GM19452 (cell line): ENCODE measurements around the gene RMC1.
A peak's percentile ranks its signal among the peaks of the same experiment; 100 is the strongest.
"Not testable (repeated sequence)": the region's sequence is repeated elsewhere in the genome, so short reads cannot be mapped to it uniquely, and the experiment has no call there.

Experiments
- ATAC-seq: cut with Tn5 transposase; IDR thresholded peaks from one replicate; pipeline ENCODE4 v1.9.1; 2021; ENCODE audit not compliant: unreplicated experiment

RMC1 gene

GRCh38 chr18:23495723-23496440 lies 7.4 kb upstream of the RMC1 start:
- ATAC-seq = no peak

- ATAC-seq = no peak
These were observed 5.2 kb upstream of the RMC1 start for GRCh38 chr18:23498117-23498516.

GRCh38 chr18:23498877-23499276 lies 4.4 kb upstream of the RMC1 start:
- ATAC-seq = no peak

GRCh38 chr18:23499291-23499781 lies 4.0 kb upstream of the RMC1 start:
- ATAC-seq = no peak

GRCh38 chr18:23501626-23502025 lies 1.7 kb upstream of the RMC1 start:
- no peak for ATAC-seq

- ATAC-seq = no peak
These were observed 734 bp upstream of the RMC1 start for GRCh38 chr18:23502516-23503037.

GRCh38 chr18:23503963-23504344 lies 643 bp downstream of the RMC1 start:
- ATAC-seq = no peak

- ATAC-seq = peak; percentile 54
These were observed 1.4 kb downstream of the RMC1 start for GRCh38 chr18:23504720-23505119.

- no peak for ATAC-seq
These were observed 3.1 kb downstream of the RMC1 start for GRCh38 chr18:23506393-23506792.

GRCh38 chr18:23510923-23511322 lies 7.6 kb downstream of the RMC1 start:
- ATAC-seq = not testable (repeated sequence)

- ATAC-seq = not testable (repeated sequence)
These were observed 8.9 kb downstream of the RMC1 start for GRCh38 chr18:23512216-23512615.

GRCh38 chr18:23512641-23513040 lies 9.3 kb downstream of the RMC1 start:
- ATAC-seq = no peak

GRCh38 chr18:23515911-23516546 lies 12.7 kb downstream of the RMC1 start:
- ATAC-seq = peak; percentile 84

GRCh38 chr18:23519734-23520133 lies 16.4 kb downstream of the RMC1 start:
- ATAC-seq = no peak

GRCh38 chr18:23521271-23521670 lies 18.0 kb downstream of the RMC1 start:
- no peak for ATAC-seq

GRCh38 chr18:23521907-23522306 lies 18.6 kb downstream of the RMC1 start:
- ATAC-seq = no peak

GRCh38 chr18:23523429-23524212 lies 20.3 kb downstream of the RMC1 start:
- peak; percentile 55 for ATAC-seq

- no peak for ATAC-seq
These were observed 20.9 kb downstream of the RMC1 start for GRCh38 chr18:23524213-23524707.

GRCh38 chr18:23526501-23527063 lies 23.3 kb downstream of the RMC1 start:
- no peak for ATAC-seq

GRCh38 chr18:23528580-23529472 lies 25.5 kb downstream of the RMC1 start:
- no peak for ATAC-seq
